ENCODE results near the gene GARIN5B. TPM values are rescaled to one million over a fixed set of nuclear protein-coding genes. Genes with fewer than 3 reads are reported as not detected.

The GARIN5B gene
- total and polyA plus RNA-seq, 8 donors = 0.04 to 0.06 TPM; not detected in 6

GRCh38 chr19:55383279-55384130 lies 20.4 kb upstream of the GARIN5B start:
- DNase-seq = peak in 3 of 4 donors; percentile 55 to 89 (median 72)
- intact Hi-C loops (cut with DNase I) = loop anchor here in 1 of 2 donors (10.0 kb wide), 1 partner anchor 79 kb away; no protein-coding TSS in a partner anchor
- peaks cover 0 to 21% of the 10 kb centered on the region in 2 donors for H3K36me3 ChIP-seq
- peak overlapping the region; percentile 96 to 97 for H3K27ac ChIP-seq
- peak overlapping the region; percentile 86 to 91 for H3K4me3 ChIP-seq
- ATAC-seq = peak; percentile 4
- peaks cover 28 to 43% of the 10 kb centered on the region in 2 donors for H3K4me1 ChIP-seq
- H3K27me3 ChIP-seq = no peaks in the 10 kb centered on the region
- TF ChIP-seq CTCF (IDR thresholded peaks at IDR 0.05) = no peak
- H3K9me3 ChIP-seq = no peaks in the 10 kb centered on the region

GRCh38 chr19:55382522-55383054 lies 19.5 kb upstream of the GARIN5B start:
- TF ChIP-seq CTCF (IDR thresholded peaks at IDR 0.05) = no peak
- peak overlapping the region in 1 of 2 donors; percentile 91 for H3K4me3 ChIP-seq
- peaks cover 0 to 12% of the 10 kb centered on the region in 2 donors for H3K36me3 ChIP-seq
- no peak for ATAC-seq
- peaks cover 0 to 5% of the 10 kb centered on the region in 2 donors for H3K27me3 ChIP-seq
- H3K27ac ChIP-seq = no peak overlapping the region
- DNase-seq = no peak
- no peaks in the 10 kb centered on the region for H3K9me3 ChIP-seq
- intact Hi-C loops (cut with DNase I) = loop anchor here in 1 of 2 donors (10.0 kb wide), 1 partner anchor 78 kb away; no protein-coding TSS in a partner anchor
- H3K4me1 ChIP-seq = peaks cover 19 to 34% of the 10 kb centered on the region in 2 donors

GRCh38 chr19:55382013-55382412 lies 19.0 kb upstream of the GARIN5B start:
- no peak for ATAC-seq
- no peak for TF ChIP-seq CTCF (IDR thresholded peaks at IDR 0.05)
- DNase-seq = no peak
- intact Hi-C loops (cut with DNase I) = loop anchor here in 1 of 2 donors (10.0 kb wide), 1 partner anchor 77 kb away; no protein-coding TSS in a partner anchor
- peaks cover 0 to 6% of the 10 kb centered on the region in 2 donors for H3K36me3 ChIP-seq
- H3K4me3 ChIP-seq = no peak overlapping the region
- peaks cover 13 to 28% of the 10 kb centered on the region in 2 donors for H3K4me1 ChIP-seq
- no peak overlapping the region for H3K27ac ChIP-seq
- H3K27me3 ChIP-seq = peaks cover 0 to 11% of the 10 kb centered on the region in 2 donors
- no peaks in the 10 kb centered on the region for H3K9me3 ChIP-seq

GRCh38 chr19:55379174-55379573 lies 16.1 kb upstream of the GARIN5B start:
- no peak for TF ChIP-seq CTCF (IDR thresholded peaks at IDR 0.05)

More at GRCh38 chr19:55379174-55379573, 16.1 kb upstream of the GARIN5B start:
- Histone ChIP-seq H3K4me3 (no peak overlapping the region), H3K36me3 (no peaks in the 10 kb centered on the region), H3K27me3 (peaks cover 5 to 38% of the 10 kb centered on the region in 2 donors), H3K4me1 (peaks cover 3 to 11% of the 10 kb centered on the region in 2 donors), H3K9me3 (no peaks in the 10 kb centered on the region), H3K27ac (no peak overlapping the region)
- ATAC-seq (no peak), DNase-seq (no peak)
- intact Hi-C loops (cut with DNase I) = no loop called here
